NB4 (cell line): ENCODE data around the gene FSTL3.

Experiments
- DNase-seq: peaks from one replicate; pipeline ENCODE4 v3.0.0; 2010; ENCODE audit warnings: low read depth
- H3K4me3 ChIP-seq: one replicate; pipeline ENCODE4 v1.5.1; 2011; ENCODE audit warnings: mild to moderate bottlenecking, low read depth, low read length, moderate library complexity
- MAX ChIP-seq: IDR thresholded peaks from 2 replicates; pipeline ENCODE4 v1.6.1; 2011; ENCODE audit warnings: low read depth, low read length
- MYC ChIP-seq: IDR thresholded peaks from 2 replicates; pipeline ENCODE4 v1.6.1; 2011; ENCODE audit warnings: low read depth, low read length
- POLR2A ChIP-seq: IDR thresholded peaks from 2 replicates; pipeline ENCODE4 v1.6.1; 2011; ENCODE audit warnings: mild to moderate bottlenecking; ENCODE audit not compliant: insufficient read length; ENCODE audit errors: extremely low read depth
- TF ChIP-seq, protein P1 (sequence below): IDR thresholded peaks from one replicate; pipeline ENCODE4 v1.5.1; 2012; ENCODE audit warnings: low read depth, low read length

The FSTL3 gene

DNA sequence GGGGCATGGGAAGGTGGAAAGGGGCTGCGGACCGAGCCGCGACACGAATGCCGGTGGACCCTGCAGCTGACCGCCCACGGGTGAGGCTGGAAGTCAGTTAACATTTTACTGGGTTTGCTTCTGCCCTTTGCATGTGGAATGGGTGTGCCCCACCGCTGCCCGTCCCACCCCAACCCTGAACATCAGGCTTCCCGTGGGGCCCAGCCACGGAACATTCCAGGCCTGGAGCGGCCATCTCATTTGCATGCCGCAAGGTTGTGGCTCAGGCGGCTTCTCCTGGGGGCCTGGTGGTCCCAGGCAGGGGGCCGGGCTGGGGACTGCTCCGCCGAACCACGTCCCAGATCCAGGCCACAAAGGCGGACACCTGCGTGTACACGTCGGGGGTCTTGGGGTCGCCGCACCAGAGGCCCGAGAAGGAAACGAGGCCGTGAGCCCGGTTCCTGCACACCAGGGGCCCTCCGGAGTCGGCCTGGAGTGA lies 9.3 kb downstream of the FSTL3 start:
- H3K4me3 ChIP-seq: no peak overlapping the region
- TF ChIP-seq MYC (no peak), POLR2A (no peak), MAX (no peak)
- TF ChIP-seq, protein P1, sequence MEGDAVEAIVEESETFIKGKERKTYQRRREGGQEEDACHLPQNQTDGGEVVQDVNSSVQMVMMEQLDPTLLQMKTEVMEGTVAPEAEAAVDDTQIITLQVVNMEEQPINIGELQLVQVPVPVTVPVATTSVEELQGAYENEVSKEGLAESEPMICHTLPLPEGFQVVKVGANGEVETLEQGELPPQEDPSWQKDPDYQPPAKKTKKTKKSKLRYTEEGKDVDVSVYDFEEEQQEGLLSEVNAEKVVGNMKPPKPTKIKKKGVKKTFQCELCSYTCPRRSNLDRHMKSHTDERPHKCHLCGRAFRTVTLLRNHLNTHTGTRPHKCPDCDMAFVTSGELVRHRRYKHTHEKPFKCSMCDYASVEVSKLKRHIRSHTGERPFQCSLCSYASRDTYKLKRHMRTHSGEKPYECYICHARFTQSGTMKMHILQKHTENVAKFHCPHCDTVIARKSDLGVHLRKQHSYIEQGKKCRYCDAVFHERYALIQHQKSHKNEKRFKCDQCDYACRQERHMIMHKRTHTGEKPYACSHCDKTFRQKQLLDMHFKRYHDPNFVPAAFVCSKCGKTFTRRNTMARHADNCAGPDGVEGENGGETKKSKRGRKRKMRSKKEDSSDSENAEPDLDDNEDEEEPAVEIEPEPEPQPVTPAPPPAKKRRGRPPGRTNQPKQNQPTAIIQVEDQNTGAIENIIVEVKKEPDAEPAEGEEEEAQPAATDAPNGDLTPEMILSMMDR: no peak
- DNase-seq: no peak

DNA sequence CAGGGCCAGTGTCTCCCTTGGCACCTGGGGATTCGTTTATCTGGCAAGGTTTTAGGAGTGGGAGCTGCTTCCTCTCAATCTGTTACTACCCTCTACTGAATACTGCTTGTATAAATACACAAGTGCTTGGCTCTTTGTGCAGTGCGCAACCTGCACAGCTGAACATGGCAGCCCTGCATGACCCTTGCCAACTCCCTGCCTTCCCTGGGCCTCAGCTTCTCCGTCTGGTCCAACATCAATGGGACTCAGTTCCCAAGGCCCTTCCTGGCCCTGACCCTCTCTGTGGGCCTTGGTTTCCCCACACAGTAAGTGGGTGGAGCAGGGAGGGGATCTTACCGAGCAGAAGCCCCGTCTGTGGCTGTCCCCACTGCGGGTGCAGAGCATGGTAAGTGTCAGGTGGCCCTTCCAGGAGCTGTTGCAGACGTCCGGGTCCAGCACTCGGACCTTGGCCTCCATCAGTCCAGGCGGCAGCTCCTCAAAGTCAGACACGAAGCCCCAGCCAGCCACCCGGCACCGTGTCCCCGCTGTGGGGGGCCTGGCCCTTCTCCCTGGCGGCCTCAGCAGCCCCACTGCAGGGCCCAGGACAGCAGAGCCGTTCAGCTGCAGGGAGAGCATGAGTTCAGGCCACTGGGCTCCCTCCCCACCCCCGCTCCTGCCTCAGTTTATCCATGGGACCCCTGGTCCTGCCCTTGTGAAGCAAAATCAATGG lies 10.6 kb downstream of the FSTL3 start:
- no peak for DNase-seq
- no peak overlapping the region for H3K4me3 ChIP-seq
- TF ChIP-seq POLR2A (no peak), MAX (no peak), MYC (no peak)
- TF ChIP-seq, protein P1: no peak

- H3K4me3 ChIP-seq: no peak overlapping the region
- no peak for DNase-seq
- TF ChIP-seq, protein P1: no peak
- TF ChIP-seq MYC (no peak), MAX (no peak), POLR2A (no peak)
These were observed 11.5 kb downstream of the FSTL3 start for GRCh38 chr19:687569-688166.

GRCh38 chr19:688214-688613 lies 12.0 kb downstream of the FSTL3 start:
- no peak overlapping the region for H3K4me3 ChIP-seq
- TF ChIP-seq MAX: no peak
- TF ChIP-seq POLR2A: no peak
- TF ChIP-seq, protein P1: no peak
- TF ChIP-seq MYC: no peak
- no peak for DNase-seq

- TF ChIP-seq MYC (no peak), POLR2A (no peak), MAX (no peak)
- TF ChIP-seq, protein P1: no peak
- DNase-seq: no peak
- H3K4me3 ChIP-seq: no peak overlapping the region
These were observed 12.8 kb downstream of the FSTL3 start for GRCh38 chr19:688992-689391.
